Kidney epithelial cell (primary cell): ENCODE measurements around the gene RARRES1. TPM values are rescaled to one million over a fixed set of nuclear protein-coding genes. Genes with fewer than 3 reads are reported as not detected.

Experiments used
- DNase-seq: peaks from one replicate; pipeline ENCODE4 v3.0.0-alpha.2; 2010; ENCODE audit warnings: low read depth
- H3K27me3 ChIP-seq: 2 replicates; pipeline ENCODE4 v1.6.0; 2011; ENCODE audit warnings: low read length; ENCODE audit not compliant: control insufficient read depth, insufficient read depth
- H3K36me3 ChIP-seq: 2 replicates; pipeline ENCODE4 v1.5.1; 2011; ENCODE audit warnings: low read length; ENCODE audit not compliant: control insufficient read depth, insufficient read depth
- H3K4me3 ChIP-seq: 2 replicates; pipeline ENCODE4 v1.5.1; 2011; ENCODE audit warnings: low read depth, mild to moderate bottlenecking, control low read depth, low read length
- CTCF ChIP-seq: IDR thresholded peaks from 2 replicates; pipeline ENCODE4 v1.5.1; 2011; ENCODE audit warnings: mild to moderate bottlenecking, moderate library complexity, low read length, control low read depth, inconsistent platforms; ENCODE audit not compliant: insufficient read depth, poor library complexity, severe bottlenecking
- total RNA-seq: library from RNA; depleted of rRNA; stranded (reverse); fragments of >200 nt; gene quantifications from 2 replicates; pipeline ENCODE4 v1.2.3, GENCODE V29; 2015

Gene RARRES1
- total RNA-seq, 1 donor from 2014 or later, result 5.3 TPM

DNA sequence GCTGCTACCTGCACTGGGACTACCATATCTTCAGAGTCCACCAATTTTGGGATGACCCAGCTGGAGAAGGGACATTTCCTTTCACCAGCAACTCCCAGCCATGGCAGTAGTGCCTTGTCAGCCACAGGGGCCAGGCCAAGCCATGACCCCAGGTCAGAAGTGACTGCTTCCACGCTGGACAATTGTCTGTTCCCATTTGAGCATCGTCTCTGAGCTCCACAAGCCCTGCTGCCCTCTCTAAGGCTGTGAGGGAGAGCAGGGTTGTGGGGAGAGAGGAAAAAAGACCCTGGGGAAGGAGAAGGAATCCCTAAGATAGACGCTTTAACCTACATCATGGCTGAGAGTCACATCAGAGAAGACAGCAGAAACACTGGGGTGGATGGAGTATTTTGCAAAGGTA, 7.4 kb upstream of the RARRES1 start:
- no peak for DNase-seq
- H3K36me3 ChIP-seq, result no peaks in the 10 kb centered on the region
- TF ChIP-seq CTCF, result no peak

GRCh38 chr3:158739078-158739477, 6.8 kb upstream of the RARRES1 start:
- DNase-seq, result no peak
- no peak for TF ChIP-seq CTCF
- no peak overlapping the region for H3K4me3 ChIP-seq
- no peaks in the 10 kb centered on the region for H3K36me3 ChIP-seq
- no peaks in the 10 kb centered on the region for H3K27me3 ChIP-seq

More for the DNA sequence above, 7.4 kb upstream of the RARRES1 start:
- H3K4me3 ChIP-seq, result no peak overlapping the region
- H3K27me3 ChIP-seq, result no peaks in the 10 kb centered on the region

DNA sequence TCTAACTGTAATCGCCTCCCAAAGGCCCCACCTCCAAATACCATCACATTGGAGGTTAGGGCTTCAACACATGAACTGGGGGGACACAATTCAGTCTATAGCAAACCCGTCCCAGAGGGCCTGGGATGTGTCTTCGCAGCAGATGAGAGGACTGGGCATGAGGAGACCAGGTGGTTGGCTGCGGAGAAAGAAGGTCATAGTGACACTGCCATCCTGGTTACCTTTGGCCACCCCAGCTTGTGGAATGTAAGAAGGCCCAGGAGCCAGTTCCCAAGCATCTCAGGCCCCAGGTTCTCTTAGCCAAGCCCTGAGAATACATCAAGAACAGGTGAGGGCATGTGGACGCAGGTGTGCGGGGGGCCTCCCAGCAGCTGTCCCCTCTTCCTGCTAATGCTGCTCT, 6.4 kb upstream of the RARRES1 start:
- Histone ChIP-seq H3K27me3 (no peaks in the 10 kb centered on the region), H3K4me3 (no peak overlapping the region), H3K36me3 (peaks cover under 1% of the 10 kb centered on the region)
- no peak for TF ChIP-seq CTCF
- no peak for DNase-seq

GRCh38 chr3:158737976-158738615, 5.8 kb upstream of the RARRES1 start:
- no peak for TF ChIP-seq CTCF
- peaks cover 1% of the 10 kb centered on the region for H3K36me3 ChIP-seq
- H3K4me3 ChIP-seq, result no peak overlapping the region
- DNase-seq, result no peak
- H3K27me3 ChIP-seq, result no peaks in the 10 kb centered on the region

GRCh38 chr3:158737410-158737809, 5.2 kb upstream of the RARRES1 start:
- Histone ChIP-seq H3K4me3 (no peak overlapping the region), H3K36me3 (peaks cover 1% of the 10 kb centered on the region), H3K27me3 (no peaks in the 10 kb centered on the region)
- DNase-seq, result no peak
- no peak for TF ChIP-seq CTCF
